SK-N-DZ (cell line): Measurements from ENCODE around the gene SIRT6. TPM values are rescaled to one million over a fixed set of nuclear protein-coding genes. Genes with fewer than 3 reads are reported as not detected.
A peak's percentile ranks its signal among the peaks of the same experiment; 100 is the strongest.
"Not testable (repeated sequence)": the region's sequence is repeated elsewhere in the genome, so short reads cannot be mapped to it uniquely, and the experiment has no call there.

ENCODE experiments used
- DNase-seq: peaks from one replicate; pipeline ENCODE4 v3.0.0-alpha.2; 2015; ENCODE audit warnings: low spot score
- polyA plus RNA-seq, 2 experiments: library from polyadenylated mRNA; depleted of rRNA; stranded (reverse); fragments of >200 nt; gene quantifications; 2 replicates each; pipeline ENCODE4 v1.2.3, GENCODE V29; 2014

Gene SIRT6
- polyA plus RNA-seq (2014; cell fraction: cytosol; rRNA removed) = 35.9 and 36.3 TPM in 2 replicates
- polyA plus RNA-seq (2014; cell fraction: nucleus; rRNA removed) = 67.7 and 80.5 TPM in 2 replicates

- DNase-seq = peak; percentile 94
Measured at GRCh38 chr19:4182084-4182810, at the start of gene SIRT6, which contains the start of gene ANKRD24. Gene SIRT6 (minus strand): TSS chr19:4182563. CDS start chr19:4182539, 24 bp downstream. Gene ANKRD24 (plus strand): TSS chr19:4182689. CDS start chr19:4186426, 3,737 bp downstream.

GRCh38 chr19:4232139-4232538 lies 49.8 kb upstream of the SIRT6 start:
- not testable (repeated sequence) for DNase-seq

- not testable (repeated sequence) for DNase-seq
Measured at GRCh38 chr19:4231521-4231920, 49.2 kb upstream of the SIRT6 start.

GRCh38 chr19:4230237-4230636 lies 47.9 kb upstream of the SIRT6 start:
- not testable (repeated sequence) for DNase-seq

- no peak for DNase-seq
Measured at GRCh38 chr19:4229179-4229931, 47.0 kb upstream of the SIRT6 start, which contains the start of gene EBI3. Gene EBI3 (plus strand): TSS chr19:4229523. CDS start chr19:4229551, 28 bp downstream.

- DNase-seq = no peak
Measured at GRCh38 chr19:4228765-4229178, 46.4 kb upstream of the SIRT6 start.

GRCh38 chr19:4227771-4228170 lies 45.4 kb upstream of the SIRT6 start:
- DNase-seq = no peak

- DNase-seq = no peak
Measured at GRCh38 chr19:4225885-4226284, 43.5 kb upstream of the SIRT6 start.

- DNase-seq = peak; percentile 58
Measured at GRCh38 chr19:4224470-4224869, 42.1 kb upstream of the SIRT6 start.

GRCh38 chr19:4220188-4220587 lies 37.8 kb upstream of the SIRT6 start:
- DNase-seq = no peak

- not testable (repeated sequence) for DNase-seq
Measured at GRCh38 chr19:4218523-4218922, 36.2 kb upstream of the SIRT6 start.

GRCh38 chr19:4217429-4218264 lies 35.3 kb upstream of the SIRT6 start:
- no peak for DNase-seq

- no peak for DNase-seq
Measured at GRCh38 chr19:4216846-4217245, 34.5 kb upstream of the SIRT6 start.

GRCh38 chr19:4215807-4216206 lies 33.4 kb upstream of the SIRT6 start:
- no peak for DNase-seq

GRCh38 chr19:4213116-4213515 lies 30.8 kb upstream of the SIRT6 start:
- no peak for DNase-seq

GRCh38 chr19:4210166-4210731 lies 27.9 kb upstream of the SIRT6 start:
- DNase-seq = no peak

GRCh38 chr19:4208385-4209094 lies 26.2 kb upstream of the SIRT6 start:
- DNase-seq = no peak

GRCh38 chr19:4206818-4207484 lies 24.6 kb upstream of the SIRT6 start:
- peak; percentile 53 for DNase-seq

- no peak for DNase-seq
Measured at GRCh38 chr19:4201798-4202197, 19.4 kb upstream of the SIRT6 start.

GRCh38 chr19:4200940-4201542 lies 18.7 kb upstream of the SIRT6 start:
- DNase-seq = no peak
